HG03342 (cell line): ENCODE measurements around the gene SLX4IP.
A peak's percentile ranks its signal among the peaks of the same experiment; 100 is the strongest.

ENCODE experiments used
- ATAC-seq: cut with Tn5 transposase; IDR thresholded peaks from one replicate; pipeline ENCODE4 v1.9.1; 2021; ENCODE audit warnings: mild to moderate bottlenecking, moderate library complexity; ENCODE audit not compliant: unreplicated experiment

Gene SLX4IP

DNA sequence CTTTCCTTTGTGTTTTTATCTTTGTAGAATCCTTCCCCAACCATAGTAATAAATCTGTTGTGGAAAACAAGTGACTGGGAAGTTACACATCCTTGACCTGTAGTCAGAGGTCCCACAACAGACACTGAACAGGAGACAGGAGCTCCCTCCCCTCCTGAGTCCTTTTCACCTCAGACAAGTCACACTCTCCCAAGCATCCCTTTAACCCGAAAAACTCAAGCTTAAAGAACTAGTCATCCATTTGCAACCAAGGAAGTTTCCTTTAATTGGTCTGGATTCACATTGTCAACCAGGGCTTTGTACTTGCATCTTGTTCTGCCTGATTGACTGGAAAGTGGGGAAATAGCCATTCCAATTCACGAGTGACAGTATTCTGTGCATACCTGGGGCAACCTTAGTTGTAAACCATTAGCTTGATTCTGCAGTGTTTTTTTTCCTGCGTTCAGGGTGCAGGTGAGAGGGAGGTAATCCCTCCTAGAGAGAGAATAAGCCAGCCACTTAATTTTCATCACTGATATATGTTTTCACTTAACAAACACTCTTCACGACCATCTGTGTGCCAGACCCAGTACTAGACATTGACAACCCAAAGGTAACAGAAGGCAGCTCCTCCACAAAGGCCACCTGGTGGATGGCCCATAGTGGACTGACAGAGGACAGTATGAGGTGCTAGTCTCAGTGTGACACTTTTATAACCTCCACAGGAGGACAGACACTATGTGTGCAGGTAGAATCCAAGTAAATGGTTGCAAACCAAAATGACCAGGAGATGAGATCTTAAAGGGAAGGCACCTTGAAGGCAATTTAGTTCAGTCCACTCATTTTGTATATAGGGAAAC lies 112.4 kb downstream of the SLX4IP start:
- ATAC-seq: no peak

DNA sequence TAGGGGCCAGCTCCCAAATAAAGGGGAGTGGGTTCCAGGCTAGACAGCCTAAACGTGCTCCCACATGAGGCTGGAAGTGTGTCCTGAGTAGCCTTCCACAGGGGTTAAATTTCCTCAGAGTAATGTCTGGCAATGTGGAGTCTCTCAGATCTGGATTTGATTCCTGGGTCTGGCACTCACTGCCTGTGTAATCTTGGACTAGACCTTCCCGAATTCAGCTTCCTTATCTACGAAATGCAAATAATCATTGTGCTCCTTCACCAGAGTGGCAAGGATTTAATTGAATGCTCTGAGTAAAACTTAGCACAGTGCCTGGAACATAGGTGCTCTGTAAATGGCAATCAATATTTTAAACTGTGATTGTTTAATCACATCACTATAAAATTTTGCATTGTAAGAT lies 114.4 kb downstream of the SLX4IP start:
- ATAC-seq: no peak

DNA sequence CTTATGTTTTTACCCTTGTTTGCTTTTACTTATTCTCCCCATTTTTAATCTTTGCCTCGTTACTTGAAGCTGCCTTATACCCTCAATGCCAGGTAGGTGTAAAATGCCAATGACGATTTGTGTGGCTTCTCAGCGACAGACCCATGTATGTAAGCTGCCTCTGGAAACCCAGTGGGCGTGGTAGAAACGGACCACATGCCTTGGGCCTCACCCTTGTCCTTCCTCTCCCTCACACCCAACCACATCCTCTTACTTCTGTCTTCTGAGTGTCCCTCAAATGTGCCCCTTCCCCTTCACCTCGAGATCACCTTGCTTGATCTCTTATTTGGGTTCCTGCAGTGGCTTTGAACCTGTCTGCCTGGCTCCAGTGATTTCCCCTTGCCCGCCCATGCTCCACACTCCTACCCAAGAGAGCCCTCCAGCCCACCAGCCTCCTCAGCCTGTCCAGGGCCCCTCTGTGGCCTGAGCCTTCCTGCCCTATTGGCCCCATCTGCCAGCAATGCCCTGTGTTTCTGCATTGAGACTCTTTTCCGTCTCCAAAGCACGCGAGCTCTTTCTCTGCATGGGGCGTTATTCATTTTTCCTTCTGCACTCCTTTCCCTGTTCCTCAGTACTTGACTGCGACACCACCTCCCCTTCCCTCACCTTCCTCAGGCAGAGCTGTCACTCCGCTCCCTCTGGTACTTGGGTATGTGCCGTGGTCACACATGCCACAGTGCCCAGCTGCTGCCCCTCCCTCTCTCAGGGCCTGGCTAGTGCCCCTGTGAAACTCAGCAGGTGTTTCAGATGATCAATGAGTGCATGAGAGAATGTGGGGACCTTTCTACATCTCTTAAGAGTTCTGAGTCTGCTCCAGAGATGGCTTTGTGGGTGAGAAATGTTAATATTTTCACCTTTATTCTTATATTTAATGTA lies 115.4 kb downstream of the SLX4IP start:
- ATAC-seq: no peak

DNA sequence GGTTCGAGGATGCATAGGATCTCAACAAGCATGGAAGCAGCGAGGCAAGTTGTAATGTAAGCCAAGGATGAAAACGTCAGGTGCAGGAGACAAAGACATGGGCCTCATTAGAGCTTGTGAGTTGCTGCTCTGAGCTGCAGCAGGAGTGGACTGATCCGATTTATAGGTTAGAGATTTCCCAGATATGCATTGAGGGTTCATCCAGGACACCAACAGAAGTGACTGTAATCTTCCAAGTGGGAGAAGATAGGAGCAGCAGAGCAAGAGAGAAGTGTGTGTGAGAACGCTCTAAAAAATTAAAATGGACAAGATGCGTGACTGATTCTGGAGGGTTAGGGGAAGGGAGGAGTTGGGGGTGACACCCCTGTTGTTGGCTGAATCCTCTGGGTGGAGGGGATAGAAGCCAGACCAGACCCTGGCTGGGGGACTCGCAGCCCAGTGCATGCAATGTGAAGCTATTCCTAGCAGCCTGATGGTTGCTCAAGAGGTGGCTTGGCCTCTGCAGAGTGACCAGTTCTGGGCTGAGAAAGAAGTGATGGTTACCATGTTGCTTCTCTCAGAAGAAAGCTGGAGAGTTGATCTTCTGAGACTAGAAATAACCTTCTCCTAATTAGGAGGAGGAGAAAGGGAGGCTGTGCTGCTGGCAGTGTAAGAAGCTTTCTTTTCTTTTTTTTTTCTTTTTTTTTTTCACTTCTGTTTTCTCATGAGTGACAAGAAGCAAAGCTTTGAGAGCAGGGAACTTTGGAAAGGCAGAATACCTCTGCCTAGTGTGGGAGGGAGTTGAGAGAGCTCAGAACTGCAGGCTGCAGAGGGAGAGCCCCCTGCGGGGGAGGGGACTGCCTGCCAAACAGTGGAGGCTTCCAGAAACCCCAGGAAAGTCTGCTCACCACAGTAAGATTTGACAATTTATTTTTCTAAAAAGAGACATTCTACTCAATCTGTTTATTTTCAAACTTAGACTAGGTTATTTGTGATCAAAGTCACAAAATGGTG lies 116.9 kb downstream of the SLX4IP start:
- no peak for ATAC-seq

DNA sequence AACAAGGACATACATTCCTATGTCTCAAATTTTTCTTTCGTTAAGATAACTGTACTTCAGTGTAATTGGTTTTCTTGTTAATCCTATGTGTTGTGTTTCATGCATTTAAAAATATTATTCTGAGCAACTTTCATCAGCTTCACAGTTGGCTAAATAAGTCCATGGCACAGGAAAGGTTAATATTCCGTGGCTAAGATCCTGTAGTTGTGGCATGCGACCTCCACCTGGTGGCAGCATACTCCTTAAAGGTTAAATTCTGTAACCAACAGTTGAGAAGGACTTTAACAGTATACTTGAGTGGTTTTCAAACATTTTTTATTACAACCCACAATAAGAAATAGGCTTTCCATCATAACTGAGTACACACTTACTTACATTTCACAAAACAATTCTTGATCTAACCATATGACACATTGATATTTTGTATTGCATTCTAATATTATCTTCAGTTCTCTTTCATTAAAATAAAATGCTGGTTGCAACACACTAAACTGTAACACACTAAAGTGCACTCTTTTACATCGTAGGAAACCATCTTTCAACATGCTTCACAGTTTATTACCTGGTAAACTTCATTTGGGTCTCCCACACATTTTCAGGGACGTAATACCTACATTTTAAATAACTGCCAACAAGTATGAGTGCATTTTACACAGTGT lies 118.3 kb downstream of the SLX4IP start:
- no peak for ATAC-seq

DNA sequence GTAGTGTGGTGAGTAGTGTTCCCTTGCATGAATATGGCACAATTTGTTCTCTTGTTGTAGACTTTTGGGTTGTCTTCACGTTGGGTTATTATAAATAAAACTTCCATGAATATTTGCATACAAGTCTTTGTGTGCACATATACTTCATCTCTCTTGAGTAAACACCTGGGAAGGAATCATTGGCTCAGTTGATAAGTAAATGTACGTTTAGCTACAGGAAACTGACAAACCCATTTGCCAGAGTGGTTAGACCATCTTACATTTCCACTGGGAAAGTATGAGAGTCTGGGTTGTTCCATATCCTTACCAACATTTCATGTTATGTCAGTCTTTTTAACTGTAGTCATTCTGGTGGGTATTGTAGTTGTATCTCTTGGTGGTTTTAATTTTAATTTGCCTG lies 119.2 kb downstream of the SLX4IP start:
- no peak for ATAC-seq

DNA sequence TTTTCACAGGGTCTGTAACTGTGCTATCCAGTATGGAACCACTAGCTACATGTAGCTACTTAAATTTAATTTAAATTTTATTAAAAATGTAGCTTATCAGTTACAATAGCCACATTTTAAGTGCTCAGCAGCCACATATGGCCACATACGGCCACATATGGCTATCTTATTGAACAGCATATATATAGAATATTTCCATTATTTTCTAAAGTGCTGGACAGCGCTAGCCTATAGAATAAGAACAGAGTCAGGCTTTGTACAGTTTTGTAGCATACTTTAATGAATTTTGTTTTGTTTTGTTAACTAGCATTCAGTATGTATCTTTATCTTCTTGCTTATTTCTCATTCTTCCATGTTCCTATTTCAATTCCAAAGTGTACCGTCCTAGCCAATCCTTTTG lies 120.3 kb downstream of the SLX4IP start:
- ATAC-seq: no peak

DNA sequence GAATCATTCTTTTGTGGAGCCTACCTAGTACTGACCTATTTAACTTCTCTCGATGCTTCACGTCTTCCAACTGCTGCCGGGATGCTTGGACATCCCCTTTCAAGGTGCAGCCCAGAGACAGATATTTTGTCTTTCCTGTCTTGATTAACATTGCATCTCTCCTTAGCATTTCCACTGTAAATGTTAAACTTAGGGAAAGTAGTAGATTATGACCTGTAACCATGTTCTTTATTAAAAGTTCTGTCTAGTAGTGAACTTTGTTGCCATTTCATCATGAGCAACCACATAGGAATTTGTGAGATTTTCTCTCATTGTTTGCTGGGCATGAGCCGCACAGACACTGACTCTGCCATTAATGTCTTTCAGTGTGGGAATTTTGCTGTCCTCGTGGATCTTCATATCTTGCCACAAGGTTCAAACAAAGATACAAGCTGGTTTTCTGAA lies 120.8 kb downstream of the SLX4IP start:
- ATAC-seq: no peak

DNA sequence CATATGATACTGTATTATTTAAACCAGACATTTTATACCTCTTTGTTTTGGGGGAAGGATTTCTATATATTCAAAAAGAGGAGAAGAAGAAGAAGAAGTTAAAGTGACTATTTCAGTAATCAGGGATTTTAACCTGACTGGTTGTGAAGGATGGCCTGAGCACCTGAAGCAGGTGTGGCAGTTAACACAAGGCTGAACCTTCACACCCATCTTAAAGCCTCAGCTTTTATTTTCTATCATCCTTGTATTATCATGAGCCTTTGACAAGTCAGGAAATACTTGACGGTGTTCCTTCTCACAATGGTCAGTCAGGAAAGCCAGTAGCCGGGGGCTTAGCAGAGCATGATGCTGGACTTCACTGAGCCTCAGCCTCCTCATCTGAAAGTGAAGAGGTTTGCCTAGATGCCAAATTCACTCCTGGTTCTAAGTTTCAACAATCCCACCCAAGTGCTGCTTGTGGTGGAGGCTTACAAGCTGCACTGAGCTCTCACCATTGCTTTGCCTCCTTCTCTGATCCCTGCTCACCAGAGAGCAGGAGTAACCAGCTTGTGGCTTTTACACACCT lies 121.5 kb downstream of the SLX4IP start:
- no peak for ATAC-seq

DNA sequence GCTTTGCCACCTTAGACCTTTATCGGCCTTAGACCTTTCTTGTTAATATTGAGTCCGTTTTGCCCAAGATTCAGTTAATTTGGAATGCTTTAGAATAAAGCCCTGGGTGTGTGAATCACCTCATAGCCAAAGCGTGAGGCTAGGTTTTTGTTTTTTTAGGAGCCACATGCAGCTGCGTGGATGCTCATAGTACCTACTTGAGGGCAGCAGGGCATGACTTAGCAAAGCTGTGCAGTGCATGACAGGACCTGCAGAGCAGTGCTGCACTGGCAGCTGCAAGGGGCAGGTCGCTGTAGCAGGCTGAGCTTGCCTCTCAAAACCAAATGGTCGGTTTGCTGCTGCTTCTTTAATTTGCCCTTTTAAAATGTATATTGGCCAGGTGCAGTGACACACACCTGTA lies 122.6 kb downstream of the SLX4IP start:
- no peak for ATAC-seq

DNA sequence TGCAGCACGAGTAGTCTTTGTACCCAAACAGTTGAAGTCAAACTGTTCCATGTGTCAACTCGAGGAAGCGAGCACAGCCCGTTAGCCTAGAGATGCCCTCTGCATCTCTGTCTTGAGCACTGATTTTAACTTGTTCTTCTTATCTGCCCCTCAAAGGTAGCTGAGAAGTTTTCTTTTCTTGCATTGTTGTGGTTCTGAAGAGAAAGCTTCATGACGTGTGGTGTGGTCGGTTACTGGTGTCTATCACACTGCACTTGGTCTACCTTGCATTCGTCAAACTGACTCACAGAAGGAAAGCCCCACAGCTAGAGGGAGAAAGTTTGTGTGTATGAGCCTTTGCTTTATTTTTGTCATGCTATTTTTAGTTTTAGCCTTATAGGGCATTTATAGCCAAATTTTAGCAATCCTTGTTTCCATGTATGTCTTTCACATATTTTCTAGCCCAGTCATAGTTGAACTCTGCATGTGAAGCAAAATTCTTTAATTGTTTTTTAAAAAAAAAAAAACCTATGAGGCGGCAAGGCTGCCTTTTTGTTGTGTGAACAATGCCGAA lies 123.6 kb downstream of the SLX4IP start:
- ATAC-seq: peak; percentile 86

DNA sequence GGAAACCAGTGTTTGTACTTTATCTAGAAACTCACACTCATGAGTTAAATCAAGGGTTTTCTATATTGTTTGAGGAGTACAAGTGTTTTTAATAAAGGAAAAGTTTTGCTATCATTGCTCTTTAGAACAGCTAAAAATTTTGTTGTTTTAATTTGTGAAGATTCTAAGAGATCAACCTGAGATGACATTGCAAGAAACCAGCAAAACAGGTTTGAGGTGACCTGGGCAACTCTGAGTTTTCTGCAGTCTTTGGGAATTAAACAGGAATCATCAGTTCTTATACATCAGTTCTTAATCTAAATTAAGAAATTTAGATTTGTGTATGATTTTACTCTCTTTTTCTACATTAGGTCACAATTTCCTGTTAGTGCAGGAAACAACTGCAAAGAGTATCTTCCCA lies 124.2 kb downstream of the SLX4IP start:
- ATAC-seq: no peak

DNA sequence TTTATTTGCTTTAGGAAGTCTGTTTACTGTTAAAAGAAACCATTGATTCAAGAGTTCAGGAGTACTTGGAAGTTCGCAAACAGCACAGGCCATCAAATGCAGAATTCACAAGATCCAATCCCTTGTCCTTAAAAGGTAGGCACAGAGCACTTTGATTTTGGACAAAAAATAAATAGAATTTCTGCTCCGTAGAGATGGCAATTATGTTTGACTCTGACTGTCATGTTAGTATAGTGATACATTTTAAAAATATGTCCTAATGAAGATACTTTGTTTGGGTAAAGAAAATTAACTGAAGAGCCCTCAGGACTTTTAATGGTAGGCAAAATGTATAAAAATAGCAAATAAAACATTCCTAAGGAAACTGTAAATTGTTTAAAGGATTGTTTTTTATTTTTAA lies 125.6 kb downstream of the SLX4IP start:
- no peak for ATAC-seq

DNA sequence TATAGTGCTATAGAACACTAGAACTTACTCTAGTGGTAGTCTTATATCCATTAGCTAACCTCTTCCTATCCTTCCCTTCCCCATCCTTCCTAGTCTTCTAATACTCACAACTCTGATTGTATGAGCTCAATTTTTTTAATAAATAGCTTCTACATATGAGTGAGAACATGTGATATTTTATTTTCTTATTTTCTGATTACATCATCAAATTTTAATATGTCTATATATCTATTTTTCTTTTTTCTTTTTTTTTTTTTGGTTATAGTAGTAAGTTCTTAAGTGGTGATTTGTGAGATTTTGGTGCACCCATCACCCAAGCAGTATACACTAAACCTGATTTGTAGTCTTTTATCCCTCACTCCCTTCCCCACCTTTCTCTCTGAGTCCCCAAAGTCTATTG lies 126.2 kb downstream of the SLX4IP start:
- ATAC-seq: no peak

DNA sequence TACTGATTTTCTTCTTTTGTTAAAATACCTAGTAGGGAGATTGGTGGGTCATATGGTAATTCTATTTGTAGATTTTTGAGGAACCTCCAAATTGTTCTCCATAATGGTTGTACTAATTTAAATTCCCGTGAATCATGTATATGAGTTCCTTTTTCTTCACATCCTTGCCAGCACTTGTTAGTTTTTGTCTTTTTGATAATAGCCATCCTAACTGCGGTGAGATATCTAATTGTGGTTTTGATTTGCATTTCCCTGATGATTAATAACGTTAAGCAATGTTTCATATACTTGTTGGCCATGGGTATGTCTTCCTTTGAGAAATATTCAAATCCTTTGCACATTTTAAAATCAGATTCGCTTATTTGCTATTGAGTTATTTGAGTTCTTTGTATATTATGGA lies 127.8 kb downstream of the SLX4IP start:
- ATAC-seq: no peak

DNA sequence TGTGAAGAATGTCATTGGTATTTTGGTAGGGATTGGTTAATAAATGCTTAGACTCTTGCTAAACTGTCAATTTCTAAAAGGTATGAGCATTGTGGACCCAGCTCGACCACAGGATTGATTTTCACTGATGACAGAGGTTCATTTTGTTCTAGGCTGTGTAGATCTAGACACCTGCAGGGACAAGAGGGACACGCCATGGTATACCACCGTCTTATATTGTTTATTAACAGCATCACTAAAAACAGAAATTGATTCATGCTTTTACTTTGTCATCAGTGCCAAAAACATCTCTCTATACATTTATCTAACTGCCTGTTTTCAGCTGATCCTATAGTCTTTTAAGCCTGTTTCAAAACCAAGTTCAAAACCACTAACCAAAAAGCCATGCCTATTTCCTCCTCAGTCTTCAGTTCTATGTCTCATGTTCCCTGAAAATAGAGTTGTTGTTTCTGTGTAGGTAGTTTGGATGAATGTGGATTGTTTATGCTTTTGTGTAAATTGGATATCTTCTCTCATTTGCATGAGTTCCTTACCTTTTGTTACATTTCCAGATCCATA lies 128.9 kb downstream of the SLX4IP start:
- no peak for ATAC-seq

DNA sequence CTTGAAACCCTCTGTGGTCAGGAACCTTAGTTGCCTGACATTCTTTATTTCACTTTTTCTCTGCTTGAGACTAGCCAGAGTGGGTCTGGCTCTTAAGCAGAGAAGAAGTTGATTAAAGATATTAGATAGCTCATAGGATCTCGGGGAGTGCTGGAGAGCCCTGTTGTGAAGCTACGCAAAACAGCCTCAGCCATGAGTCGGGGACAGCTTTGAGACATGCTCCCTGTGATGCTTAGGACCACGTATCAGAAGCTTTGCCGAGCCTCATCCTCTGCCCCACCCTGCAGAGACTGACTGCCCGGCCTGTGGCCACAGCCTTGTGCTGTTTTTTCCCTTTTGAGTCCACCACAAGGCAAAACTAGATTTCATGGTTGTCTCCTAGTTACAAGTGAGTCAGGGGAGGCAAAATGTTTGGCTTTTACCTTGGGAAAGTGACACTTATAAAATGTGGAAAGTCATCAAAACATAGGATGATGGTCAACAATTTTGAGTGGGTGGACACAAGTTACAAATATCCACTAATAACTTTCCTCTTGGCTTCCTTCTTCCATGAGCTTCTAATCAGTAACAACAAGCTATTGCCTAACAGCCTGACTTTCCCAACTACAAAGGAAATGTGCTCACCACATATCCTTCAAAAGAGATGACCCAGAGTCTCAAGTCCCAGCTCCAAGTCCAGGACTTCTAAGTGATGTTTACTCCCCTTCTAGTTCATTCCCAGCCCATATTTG lies 130.3 kb downstream of the SLX4IP start:
- no peak for ATAC-seq
